ENCODE results near the gene SDF4. TPM values are rescaled to one million over a fixed set of nuclear protein-coding genes. Genes with fewer than 3 reads are reported as not detected.

The SDF4 gene
- total and polyA plus RNA-seq, 2 of the 13 experiments (the other 11 are each of a cell fraction or from before 2014, with no cell fraction given) = 80.8 to 107 TPM

GRCh38 chr1:1279028-1279427, 47.2 kb upstream of the SDF4 start:
- Histone ChIP-seq H3K4me3 (replicated peaks in 1 of 3; ENCODE audit: insufficient read depth in 1 of 3, low read depth in 2 of 3, low read length in 3 of 3) (no peak overlapping the region), H3K27ac (ENCODE audit: extremely low read length, insufficient read depth, low read length) (no peak overlapping the region), H3K79me2 (ENCODE audit: insufficient read depth, low read length) (no peaks in the 10 kb centered on the region), H2AFZ (ENCODE audit: low read length) (no peak overlapping the region), H3K36me3 (replicated peaks in 1 of 2; ENCODE audit: control insufficient read depth in 1 of 2, insufficient read depth in 2 of 2, low read length in 2 of 2) (no peaks in the 10 kb centered on the region), H4K20me1 (ENCODE audit: insufficient read depth, low read length) (no peaks in the 10 kb centered on the region), H3K4me1 (ENCODE audit: insufficient read depth, low read length) (peaks cover 56% of the 10 kb centered on the region), H3K9me3 (ENCODE audit: low read length) (no peaks in the 10 kb centered on the region), H3K4me2 (ENCODE audit: low read depth, low read length) (no peak overlapping the region), H3K27me3 (ENCODE audit: control insufficient read depth in 1 of 2, insufficient read depth in 2 of 2, low read length in 2 of 2) (no peaks in the 10 kb centered on the region), H3K9ac (ENCODE audit: insufficient read depth, low read depth, low read length) (no peak overlapping the region)
- CTCF ChIA-PET (ENCODE audit: low intra/inter-chr PET ratio, low total read pairs) = no interaction called here
- DNase-seq (ENCODE audit: low spot score) (no peak), ATAC-seq (no peak), FAIRE-seq (no peak)
- intact Hi-C loops (cut with micrococcal nuclease; ENCODE audit: unreplicated experiment) (no loop called here), in situ Hi-C loops (cut with HindIII; ENCODE audit: extremely low pct_ligation_motif_present, low pct_unique_long_range_greater_than_20kb) (no loop called here)
- POLR2A ChIA-PET = no interaction called here
- WGBS (ENCODE audit: low lambda C conversion rate) = 89% methylated on average over 17 of the region's 17 CpGs
- BruUV-seq (replicated peaks) = no TSS peak
- no peak for TF ChIP-seq SNRNP70 (IDR thresholded peaks at IDR 0.05; ENCODE audit: low read depth, low read length)
- TF ChIP-seq, protein P1, sequence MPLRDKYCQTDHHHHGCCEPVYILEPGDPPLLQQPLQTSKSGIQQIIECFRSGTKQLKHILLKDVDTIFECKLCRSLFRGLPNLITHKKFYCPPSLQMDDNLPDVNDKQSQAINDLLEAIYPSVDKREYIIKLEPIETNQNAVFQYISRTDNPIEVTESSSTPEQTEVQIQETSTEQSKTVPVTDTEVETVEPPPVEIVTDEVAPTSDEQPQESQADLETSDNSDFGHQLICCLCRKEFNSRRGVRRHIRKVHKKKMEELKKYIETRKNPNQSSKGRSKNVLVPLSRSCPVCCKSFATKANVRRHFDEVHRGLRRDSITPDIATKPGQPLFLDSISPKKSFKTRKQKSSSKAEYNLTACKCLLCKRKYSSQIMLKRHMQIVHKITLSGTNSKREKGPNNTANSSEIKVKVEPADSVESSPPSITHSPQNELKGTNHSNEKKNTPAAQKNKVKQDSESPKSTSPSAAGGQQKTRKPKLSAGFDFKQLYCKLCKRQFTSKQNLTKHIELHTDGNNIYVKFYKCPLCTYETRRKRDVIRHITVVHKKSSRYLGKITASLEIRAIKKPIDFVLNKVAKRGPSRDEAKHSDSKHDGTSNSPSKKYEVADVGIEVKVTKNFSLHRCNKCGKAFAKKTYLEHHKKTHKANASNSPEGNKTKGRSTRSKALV (CRISPR knock-in tag; IDR thresholded peaks at IDR 0.05) = no peak
- no peak for TF ChIP-seq RFXAP (CRISPR knock-in tag; IDR thresholded peaks at IDR 0.05; ENCODE audit: borderline replicate concordance)
- TF ChIP-seq ZNF616 (CRISPR knock-in tag; IDR thresholded peaks at IDR 0.05; ENCODE audit: low read depth) = no peak
- TF ChIP-seq, protein P2, sequence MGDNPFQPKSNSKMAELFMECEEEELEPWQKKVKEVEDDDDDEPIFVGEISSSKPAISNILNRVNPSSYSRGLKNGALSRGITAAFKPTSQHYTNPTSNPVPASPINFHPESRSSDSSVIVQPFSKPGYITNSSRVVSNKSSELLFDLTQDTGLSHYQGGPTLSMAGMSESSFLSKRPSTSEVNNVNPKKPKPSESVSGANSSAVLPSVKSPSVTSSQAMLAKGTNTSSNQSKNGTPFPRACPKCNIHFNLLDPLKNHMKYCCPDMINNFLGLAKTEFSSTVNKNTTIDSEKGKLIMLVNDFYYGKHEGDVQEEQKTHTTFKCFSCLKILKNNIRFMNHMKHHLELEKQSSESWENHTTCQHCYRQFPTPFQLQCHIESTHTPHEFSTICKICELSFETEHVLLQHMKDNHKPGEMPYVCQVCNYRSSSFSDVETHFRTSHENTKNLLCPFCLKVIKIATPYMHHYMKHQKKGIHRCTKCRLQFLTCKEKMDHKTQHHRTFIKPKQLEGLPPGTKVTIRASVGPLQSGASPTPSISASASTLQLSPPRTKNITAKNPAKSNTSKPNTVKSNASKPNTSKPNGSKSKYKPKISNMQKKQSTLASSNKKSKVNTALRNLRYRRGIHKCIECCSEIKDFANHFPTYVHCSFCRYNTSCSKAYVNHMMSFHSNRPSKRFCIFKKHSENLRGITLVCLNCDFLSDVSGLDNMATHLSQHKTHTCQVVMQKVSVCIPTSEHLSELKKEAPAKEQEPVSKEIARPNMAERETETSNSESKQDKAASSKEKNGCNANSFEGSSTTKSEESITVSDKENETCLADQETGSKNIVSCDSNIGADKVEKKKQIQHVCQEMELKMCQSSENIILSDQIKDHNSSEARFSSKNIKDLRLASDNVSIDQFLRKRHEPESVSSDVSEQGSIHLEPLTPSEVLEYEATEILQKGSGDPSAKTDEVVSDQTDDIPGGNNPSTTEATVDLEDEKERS (CRISPR knock-in tag; IDR thresholded peaks at IDR 0.05) = no peak
- TF ChIP-seq RORA (CRISPR knock-in tag; IDR thresholded peaks at IDR 0.05) = no peak
- TF ChIP-seq, protein P3, sequence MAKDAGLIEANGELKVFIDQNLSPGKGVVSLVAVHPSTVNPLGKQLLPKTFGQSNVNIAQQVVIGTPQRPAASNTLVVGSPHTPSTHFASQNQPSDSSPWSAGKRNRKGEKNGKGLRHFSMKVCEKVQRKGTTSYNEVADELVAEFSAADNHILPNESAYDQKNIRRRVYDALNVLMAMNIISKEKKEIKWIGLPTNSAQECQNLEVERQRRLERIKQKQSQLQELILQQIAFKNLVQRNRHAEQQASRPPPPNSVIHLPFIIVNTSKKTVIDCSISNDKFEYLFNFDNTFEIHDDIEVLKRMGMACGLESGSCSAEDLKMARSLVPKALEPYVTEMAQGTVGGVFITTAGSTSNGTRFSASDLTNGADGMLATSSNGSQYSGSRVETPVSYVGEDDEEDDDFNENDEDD (CRISPR knock-in tag; IDR thresholded peaks at IDR 0.05; ENCODE audit: borderline replicate concordance) = no peak
- TF ChIP-seq GABPA (IDR thresholded peaks at IDR 0.05; ENCODE audit: low read depth, low read length) = no peak
- no peak for TF ChIP-seq GABPA (CRISPR knock-in tag; IDR thresholded peaks at IDR 0.05; ENCODE audit: low read depth)
- TF ChIP-seq SRSF9 (IDR thresholded peaks at IDR 0.05; ENCODE audit: borderline replicate concordance, insufficient read depth, low read depth, low read length, poor library complexity, severe bottlenecking) = no peak
- no peak for TF ChIP-seq RNF219 (CRISPR knock-in tag; IDR thresholded peaks at IDR 0.05)
- no peak for TF ChIP-seq ZFP62 (CRISPR knock-in tag; IDR thresholded peaks at IDR 0.05)
- TF ChIP-seq, protein P4, sequence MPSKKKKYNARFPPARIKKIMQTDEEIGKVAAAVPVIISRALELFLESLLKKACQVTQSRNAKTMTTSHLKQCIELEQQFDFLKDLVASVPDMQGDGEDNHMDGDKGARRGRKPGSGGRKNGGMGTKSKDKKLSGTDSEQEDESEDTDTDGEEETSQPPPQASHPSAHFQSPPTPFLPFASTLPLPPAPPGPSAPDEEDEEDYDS (CRISPR knock-in tag; IDR thresholded peaks at IDR 0.05) = no peak
- no peak for TF ChIP-seq ZFY (CRISPR knock-in tag; IDR thresholded peaks at IDR 0.05)
- TF ChIP-seq PHF8 (CRISPR knock-in tag; IDR thresholded peaks at IDR 0.05) = no peak
- no peak for TF ChIP-seq MYPOP (CRISPR knock-in tag; IDR thresholded peaks at IDR 0.05)
